Panc1 (cell line): Measurements from ENCODE around the gene UGT1A3. TPM values are rescaled to one million over a fixed set of nuclear protein-coding genes. Genes with fewer than 3 reads are reported as not detected.

ENCODE experiments used
- ATAC-seq: fragments of 200-7000 bp; cut with Tn5 transposase; 2 replicates; pipeline ENCODE4 v1.9.1; 2020; ENCODE audit warnings: mild to moderate bottlenecking, moderate library complexity
- BruUV-seq: library from RNA; stranded (reverse); fragments of 400-500 nt; replicated peaks from 2 replicates; lab custom pipeline; 2021; lab: Mats Ljungman, UMichigan
- CTCF ChIA-PET: fragments of 300-600 bp; sonication (Branson Sonifier 250); formaldehyde crosslinking; loops from one replicate; lab custom pipeline; 2022; ENCODE audit warnings: antibody characterized with exemption; lab: Charles Lee
- POLR2A ChIA-PET: fragments of 300-600 bp; sonication (Branson Sonifier 250); formaldehyde crosslinking; loops from one replicate; lab custom pipeline; 2022; ENCODE audit warnings: antibody characterized with exemption; lab: Charles Lee
- DNase-seq: peaks from one replicate; pipeline ENCODE4 v3.0.0-alpha.2; 2010; ENCODE audit warnings: low read depth, low spot score
- H3K27ac ChIP-seq: 2 replicates; pipeline ENCODE4 v1.5.1; 2011; ENCODE audit warnings: mild to moderate bottlenecking, low read length, inconsistent platforms
- H3K27me3 ChIP-seq: fragments of 200-500 bp; sonication (Bioruptor generic); 2 replicates; pipeline ENCODE4 v1.6.0; 2014; ENCODE audit warnings: low read length, inconsistent platforms; ENCODE audit not compliant: control insufficient read depth, insufficient read depth
- H3K36me3 ChIP-seq: fragments of 200-500 bp; sonication (Bioruptor generic); 2 replicates; pipeline ENCODE4 v1.5.1; 2014; ENCODE audit warnings: inconsistent platforms, mild to moderate bottlenecking, low read length, moderate library complexity; ENCODE audit not compliant: control insufficient read depth, insufficient read depth
- H3K4me1 ChIP-seq: 2 replicates; pipeline ENCODE4 v1.5.1; 2011; ENCODE audit warnings: inconsistent platforms, mild to moderate bottlenecking, low read length, moderate library complexity; ENCODE audit not compliant: control insufficient read depth, insufficient read depth
- H3K4me3 ChIP-seq, 2 experiments: 2 replicates each; pipeline ENCODE4 v1.5.1; 2011 to 2012; ENCODE audit warnings: low read depth in 2 of 2, low read length in 2 of 2, mild to moderate bottlenecking in 2 of 2, inconsistent platforms in 1 of 2, moderate library complexity in 1 of 2
- H3K9me3 ChIP-seq: fragments of 200-500 bp; sonication (Bioruptor generic); 2 replicates; pipeline ENCODE4 v1.5.1; 2014; ENCODE audit warnings: low read depth, mild to moderate bottlenecking, inconsistent platforms, low read length, moderate library complexity; ENCODE audit not compliant: control insufficient read depth, insufficient read depth
- CTCF ChIP-seq: fragments of 450-650 bp; IDR thresholded peaks from 2 replicates; pipeline ENCODE4 v1.5.1; 2017; ENCODE audit warnings: mild to moderate bottlenecking
- POLR2AphosphoS5 ChIP-seq: IDR thresholded peaks from 2 replicates; pipeline ENCODE4 v1.6.1; 2012; ENCODE audit warnings: mild to moderate bottlenecking, low read depth, low read length, moderate library complexity
- REST ChIP-seq, 2 experiments: IDR thresholded peaks; 2 replicates each; pipeline ENCODE4 v1.6.1; 2011 to 2012; ENCODE audit warnings: low read depth in 2 of 2, control low read depth in 1 of 2, low read length in 1 of 2, mild to moderate bottlenecking in 1 of 2, moderate library complexity in 1 of 2; ENCODE audit not compliant: insufficient read depth in 1 of 2
- SIN3A ChIP-seq: IDR thresholded peaks from 2 replicates; pipeline ENCODE4 v1.6.1; 2012; ENCODE audit warnings: low read depth, mild to moderate bottlenecking, low read length, moderate library complexity, borderline replicate concordance; ENCODE audit not compliant: insufficient read depth
- TCF7L2 ChIP-seq: IDR thresholded peaks from 2 replicates; pipeline ENCODE4 v1.6.1; 2011; ENCODE audit warnings: mild to moderate bottlenecking, low read depth, low read length, inconsistent platforms
- in situ Hi-C: cut with HindIII; loops from 2 replicates; pipeline ENCODE4 v1.10.0; 2016; ENCODE audit warnings: low sequenced_read_pairs, low pct_unique_long_range_greater_than_20kb
- intact Hi-C: fragments of 100-400 bp; cut with micrococcal nuclease; formaldehyde crosslinking; loops from one replicate; pipeline ENCODE4 v1.10.0; 2022; ENCODE audit not compliant: unreplicated experiment
- total RNA-seq: library from RNA; stranded (reverse); gene quantifications from one replicate; pipeline ENCODE4 v1.2.1, GENCODE V29; 2021; ENCODE audit not compliant: unreplicated experiment

UGT1A3 gene
- total RNA-seq, 1 experiment from 2014 or later, result not detected

GRCh38 chr2:233796254-233796653 lies 67.4 kb downstream of the UGT1A3 start:
- CTCF ChIA-PET, result no interaction called here
- POLR2A ChIA-PET, result no interaction called here

GRCh38 chr2:233798335-233799086 lies 69.7 kb downstream of the UGT1A3 start:
- H3K36me3 ChIP-seq, result no peaks in the 10 kb centered on the region
- BruUV-seq, result no TSS peak
- ATAC-seq (no peak), DNase-seq (no peak)
- H3K4me1 ChIP-seq, result no peaks in the 10 kb centered on the region
- POLR2A ChIA-PET, result no interaction called here
- intact Hi-C loops (no loop called here), in situ Hi-C loops (no loop called here)
- no peak for TF ChIP-seq REST (IDR thresholded peaks at IDR 0.05; ENCODE audit: insufficient read depth in 1 of 2, low read depth in 2 of 2, low read length in 1 of 2)
- no peak for TF ChIP-seq TCF7L2
- TF ChIP-seq CTCF, result no peak
- no peak for TF ChIP-seq POLR2AphosphoS5
- TF ChIP-seq SIN3A, result no peak
- H3K9me3 ChIP-seq, result no peaks in the 10 kb centered on the region
- CTCF ChIA-PET, result no interaction called here
- no peaks in the 10 kb centered on the region for H3K27me3 ChIP-seq
- H3K4me3 ChIP-seq, result no peak overlapping the region
- H3K27ac ChIP-seq, result no peak overlapping the region

More at GRCh38 chr2:233796254-233796653, 67.4 kb downstream of the UGT1A3 start:
- Histone ChIP-seq H3K4me3 (no peak overlapping the region), H3K36me3 (no peaks in the 10 kb centered on the region), H3K27ac (no peak overlapping the region), H3K4me1 (no peaks in the 10 kb centered on the region), H3K9me3 (no peaks in the 10 kb centered on the region), H3K27me3 (no peaks in the 10 kb centered on the region)
- no peak for DNase-seq
- no peak for TF ChIP-seq REST (IDR thresholded peaks at IDR 0.05; ENCODE audit: insufficient read depth in 1 of 2, low read depth in 2 of 2, low read length in 1 of 2)
- no peak for TF ChIP-seq POLR2AphosphoS5
- no peak for TF ChIP-seq TCF7L2
- no peak for TF ChIP-seq CTCF
- TF ChIP-seq SIN3A, result no peak
- intact Hi-C loops (no loop called here), in situ Hi-C loops (no loop called here)
- no TSS peak for BruUV-seq
- no peak for ATAC-seq
